ENCODE results near the gene RIOK1. TPM values are rescaled to one million over a fixed set of nuclear protein-coding genes. Genes with fewer than 3 reads are reported as not detected.

The RIOK1 gene
- total and polyA plus RNA-seq, 2 of the 13 experiments (the other 11 are each of a cell fraction or from before 2014, with no cell fraction given) = 9.4 to 37.8 TPM

DNA sequence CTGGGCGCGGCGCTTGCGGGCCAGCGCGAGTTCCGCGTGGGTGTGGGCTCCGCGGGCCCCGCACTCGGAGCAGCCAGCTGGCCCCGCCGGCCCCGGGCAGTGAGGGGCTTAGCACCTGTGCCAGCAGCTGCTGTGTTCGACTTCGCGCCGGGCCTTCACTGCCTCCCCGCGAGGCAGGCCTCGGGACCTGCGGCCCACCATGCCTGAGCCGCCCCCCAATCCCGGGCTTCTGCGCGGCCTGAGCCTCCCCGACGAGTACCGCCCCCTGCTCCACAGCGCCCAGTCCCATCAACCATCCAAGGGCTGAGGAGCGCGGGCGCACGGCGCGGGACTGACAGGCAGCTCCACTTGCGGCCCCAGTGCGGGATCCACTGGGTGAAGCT, 36.2 kb downstream of the RIOK1 start:
- H3K4me3 ChIP-seq (replicated peaks in 1 of 3; ENCODE audit: insufficient read depth in 1 of 3, low read depth in 2 of 3, low read length in 3 of 3) = no peak overlapping the region
- no peaks in the 10 kb centered on the region for H3K9me3 ChIP-seq (ENCODE audit: low read length)
- H3K36me3 ChIP-seq (replicated peaks in 1 of 2; ENCODE audit: control insufficient read depth in 1 of 2, insufficient read depth in 2 of 2, low read length in 2 of 2) = no peaks in the 10 kb centered on the region
- H3K9ac ChIP-seq (ENCODE audit: insufficient read depth, low read depth, low read length) = no peak overlapping the region
- peaks cover 26% of the 10 kb centered on the region for H3K4me1 ChIP-seq (ENCODE audit: insufficient read depth, low read length)
- FAIRE-seq = no peak
- intact Hi-C loops (cut with micrococcal nuclease; ENCODE audit: unreplicated experiment) (loop anchor here (1.0 to 2.0 kb wide), 4 partner anchors 118 to 190 kb away; partner anchors contain the start of gene SNRNP48), in situ Hi-C loops (cut with HindIII; ENCODE audit: extremely low pct_ligation_motif_present, low pct_unique_long_range_greater_than_20kb) (no loop called here)
- H3K79me2 ChIP-seq (ENCODE audit: insufficient read depth, low read length) = no peaks in the 10 kb centered on the region
- no peaks in the 10 kb centered on the region for H4K20me1 ChIP-seq (ENCODE audit: insufficient read depth, low read length)
- ATAC-seq = no peak
- no peak for DNase-seq (ENCODE audit: low spot score)
- CTCF ChIA-PET (ENCODE audit: low intra/inter-chr PET ratio, low total read pairs) = interaction anchor here (1.7 kb wide), 1 partner anchor 190 kb away, joined by 10 read pairs; no protein-coding TSS in a partner anchor
- no peaks in the 10 kb centered on the region for H3K27me3 ChIP-seq (ENCODE audit: control insufficient read depth in 1 of 2, insufficient read depth in 2 of 2, low read length in 2 of 2)
- 96% methylated on average over 39 of the region's 39 CpGs for WGBS (ENCODE audit: low lambda C conversion rate)
- no TSS peak for BruUV-seq (replicated peaks)
- H2AFZ ChIP-seq (ENCODE audit: low read length) = no peak overlapping the region
- H3K4me2 ChIP-seq (ENCODE audit: low read depth, low read length) = no peak overlapping the region
- no peak overlapping the region for H3K27ac ChIP-seq (ENCODE audit: extremely low read length, insufficient read depth, low read length)
- POLR2A ChIA-PET = interaction anchor here (1.0 to 4.7 kb wide), 15 partner anchors 10 to 190 kb away, joined by 4 to 42 read pairs (median 9); partner anchors contain the start of genes CAGE1, DSP, RIOK1 and SNRNP48
- TF ChIP-seq KLF11 (CRISPR knock-in tag; IDR thresholded peaks at IDR 0.05) (no peak), RBM39 (IDR thresholded peaks at IDR 0.05; ENCODE audit: low read depth, low read length, poor library complexity, severe bottlenecking) (peak; percentile 9), ZNF343 (CRISPR knock-in tag; IDR thresholded peaks at IDR 0.05) (no peak), CCAR2 (optimal IDR thresholded peaks at IDR 0.05; ENCODE audit: low read depth, low read length) (no peak), ZFP36L1 (CRISPR knock-in tag; IDR thresholded peaks at IDR 0.05) (no peak)
- TF ChIP-seq, protein P1, sequence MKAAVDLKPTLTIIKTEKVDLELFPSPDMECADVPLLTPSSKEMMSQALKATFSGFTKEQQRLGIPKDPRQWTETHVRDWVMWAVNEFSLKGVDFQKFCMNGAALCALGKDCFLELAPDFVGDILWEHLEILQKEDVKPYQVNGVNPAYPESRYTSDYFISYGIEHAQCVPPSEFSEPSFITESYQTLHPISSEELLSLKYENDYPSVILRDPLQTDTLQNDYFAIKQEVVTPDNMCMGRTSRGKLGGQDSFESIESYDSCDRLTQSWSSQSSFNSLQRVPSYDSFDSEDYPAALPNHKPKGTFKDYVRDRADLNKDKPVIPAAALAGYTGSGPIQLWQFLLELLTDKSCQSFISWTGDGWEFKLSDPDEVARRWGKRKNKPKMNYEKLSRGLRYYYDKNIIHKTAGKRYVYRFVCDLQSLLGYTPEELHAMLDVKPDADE (CRISPR knock-in tag; IDR thresholded peaks at IDR 0.05) = no peak
- TF ChIP-seq, protein P2, sequence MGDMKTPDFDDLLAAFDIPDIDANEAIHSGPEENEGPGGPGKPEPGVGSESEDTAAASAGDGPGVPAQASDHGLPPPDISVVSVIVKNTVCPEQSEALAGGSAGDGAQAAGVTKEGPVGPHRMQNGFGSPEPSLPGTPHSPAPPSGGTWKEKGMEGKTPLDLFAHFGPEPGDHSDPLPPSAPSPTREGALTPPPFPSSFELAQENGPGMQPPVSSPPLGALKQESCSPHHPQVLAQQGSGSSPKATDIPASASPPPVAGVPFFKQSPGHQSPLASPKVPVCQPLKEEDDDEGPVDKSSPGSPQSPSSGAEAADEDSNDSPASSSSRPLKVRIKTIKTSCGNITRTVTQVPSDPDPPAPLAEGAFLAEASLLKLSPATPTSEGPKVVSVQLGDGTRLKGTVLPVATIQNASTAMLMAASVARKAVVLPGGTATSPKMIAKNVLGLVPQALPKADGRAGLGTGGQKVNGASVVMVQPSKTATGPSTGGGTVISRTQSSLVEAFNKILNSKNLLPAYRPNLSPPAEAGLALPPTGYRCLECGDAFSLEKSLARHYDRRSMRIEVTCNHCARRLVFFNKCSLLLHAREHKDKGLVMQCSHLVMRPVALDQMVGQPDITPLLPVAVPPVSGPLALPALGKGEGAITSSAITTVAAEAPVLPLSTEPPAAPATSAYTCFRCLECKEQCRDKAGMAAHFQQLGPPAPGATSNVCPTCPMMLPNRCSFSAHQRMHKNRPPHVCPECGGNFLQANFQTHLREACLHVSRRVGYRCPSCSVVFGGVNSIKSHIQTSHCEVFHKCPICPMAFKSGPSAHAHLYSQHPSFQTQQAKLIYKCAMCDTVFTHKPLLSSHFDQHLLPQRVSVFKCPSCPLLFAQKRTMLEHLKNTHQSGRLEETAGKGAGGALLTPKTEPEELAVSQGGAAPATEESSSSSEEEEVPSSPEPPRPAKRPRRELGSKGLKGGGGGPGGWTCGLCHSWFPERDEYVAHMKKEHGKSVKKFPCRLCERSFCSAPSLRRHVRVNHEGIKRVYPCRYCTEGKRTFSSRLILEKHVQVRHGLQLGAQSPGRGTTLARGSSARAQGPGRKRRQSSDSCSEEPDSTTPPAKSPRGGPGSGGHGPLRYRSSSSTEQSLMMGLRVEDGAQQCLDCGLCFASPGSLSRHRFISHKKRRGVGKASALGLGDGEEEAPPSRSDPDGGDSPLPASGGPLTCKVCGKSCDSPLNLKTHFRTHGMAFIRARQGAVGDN (CRISPR knock-in tag; IDR thresholded peaks at IDR 0.05) = peak; percentile 17; the same call in 1 of the 2 replicates
- TF ChIP-seq, protein P3, sequence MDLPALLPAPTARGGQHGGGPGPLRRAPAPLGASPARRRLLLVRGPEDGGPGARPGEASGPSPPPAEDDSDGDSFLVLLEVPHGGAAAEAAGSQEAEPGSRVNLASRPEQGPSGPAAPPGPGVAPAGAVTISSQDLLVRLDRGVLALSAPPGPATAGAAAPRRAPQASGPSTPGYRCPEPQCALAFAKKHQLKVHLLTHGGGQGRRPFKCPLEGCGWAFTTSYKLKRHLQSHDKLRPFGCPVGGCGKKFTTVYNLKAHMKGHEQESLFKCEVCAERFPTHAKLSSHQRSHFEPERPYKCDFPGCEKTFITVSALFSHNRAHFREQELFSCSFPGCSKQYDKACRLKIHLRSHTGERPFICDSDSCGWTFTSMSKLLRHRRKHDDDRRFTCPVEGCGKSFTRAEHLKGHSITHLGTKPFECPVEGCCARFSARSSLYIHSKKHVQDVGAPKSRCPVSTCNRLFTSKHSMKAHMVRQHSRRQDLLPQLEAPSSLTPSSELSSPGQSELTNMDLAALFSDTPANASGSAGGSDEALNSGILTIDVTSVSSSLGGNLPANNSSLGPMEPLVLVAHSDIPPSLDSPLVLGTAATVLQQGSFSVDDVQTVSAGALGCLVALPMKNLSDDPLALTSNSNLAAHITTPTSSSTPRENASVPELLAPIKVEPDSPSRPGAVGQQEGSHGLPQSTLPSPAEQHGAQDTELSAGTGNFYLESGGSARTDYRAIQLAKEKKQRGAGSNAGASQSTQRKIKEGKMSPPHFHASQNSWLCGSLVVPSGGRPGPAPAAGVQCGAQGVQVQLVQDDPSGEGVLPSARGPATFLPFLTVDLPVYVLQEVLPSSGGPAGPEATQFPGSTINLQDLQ (CRISPR knock-in tag; IDR thresholded peaks at IDR 0.05) = no peak

Data from HepG2 (cell line).